ENCODE results near the gene WWC2. TPM values are rescaled to one million over a fixed set of nuclear protein-coding genes. Genes with fewer than 3 reads are reported as not detected.

Gene WWC2
- total RNA-seq, 1 donor, result 100 TPM

DNA sequence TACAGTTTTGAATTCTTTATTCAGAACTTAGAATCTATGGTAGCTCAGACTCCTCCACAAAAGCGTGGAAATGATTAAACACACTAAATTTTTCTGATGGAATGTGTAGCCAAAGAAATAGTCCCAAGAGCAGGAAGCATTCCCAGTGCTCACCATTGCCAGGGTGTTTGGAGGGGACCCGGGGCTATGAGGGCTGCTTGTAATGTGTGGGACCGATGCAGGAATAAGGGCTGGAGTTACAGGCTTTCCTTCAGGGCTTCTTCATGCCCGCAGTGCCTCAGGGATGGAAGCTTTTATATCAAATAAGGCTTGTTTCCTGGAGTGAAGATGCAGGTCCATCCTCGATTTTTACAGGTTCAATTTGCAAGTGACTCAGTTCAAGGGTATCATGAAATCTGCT, 25.8 kb downstream of the WWC2 start:
- TF ChIP-seq, protein P1, sequence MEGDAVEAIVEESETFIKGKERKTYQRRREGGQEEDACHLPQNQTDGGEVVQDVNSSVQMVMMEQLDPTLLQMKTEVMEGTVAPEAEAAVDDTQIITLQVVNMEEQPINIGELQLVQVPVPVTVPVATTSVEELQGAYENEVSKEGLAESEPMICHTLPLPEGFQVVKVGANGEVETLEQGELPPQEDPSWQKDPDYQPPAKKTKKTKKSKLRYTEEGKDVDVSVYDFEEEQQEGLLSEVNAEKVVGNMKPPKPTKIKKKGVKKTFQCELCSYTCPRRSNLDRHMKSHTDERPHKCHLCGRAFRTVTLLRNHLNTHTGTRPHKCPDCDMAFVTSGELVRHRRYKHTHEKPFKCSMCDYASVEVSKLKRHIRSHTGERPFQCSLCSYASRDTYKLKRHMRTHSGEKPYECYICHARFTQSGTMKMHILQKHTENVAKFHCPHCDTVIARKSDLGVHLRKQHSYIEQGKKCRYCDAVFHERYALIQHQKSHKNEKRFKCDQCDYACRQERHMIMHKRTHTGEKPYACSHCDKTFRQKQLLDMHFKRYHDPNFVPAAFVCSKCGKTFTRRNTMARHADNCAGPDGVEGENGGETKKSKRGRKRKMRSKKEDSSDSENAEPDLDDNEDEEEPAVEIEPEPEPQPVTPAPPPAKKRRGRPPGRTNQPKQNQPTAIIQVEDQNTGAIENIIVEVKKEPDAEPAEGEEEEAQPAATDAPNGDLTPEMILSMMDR (IDR thresholded peaks at IDR 0.05; ENCODE audit: insufficient read depth, low read depth, low read length), result no peak
- H3K4me3 ChIP-seq (ENCODE audit: low read depth, low read length), result no peak overlapping the region
- DNase-seq (ENCODE audit: low read depth), result no peak

DNA sequence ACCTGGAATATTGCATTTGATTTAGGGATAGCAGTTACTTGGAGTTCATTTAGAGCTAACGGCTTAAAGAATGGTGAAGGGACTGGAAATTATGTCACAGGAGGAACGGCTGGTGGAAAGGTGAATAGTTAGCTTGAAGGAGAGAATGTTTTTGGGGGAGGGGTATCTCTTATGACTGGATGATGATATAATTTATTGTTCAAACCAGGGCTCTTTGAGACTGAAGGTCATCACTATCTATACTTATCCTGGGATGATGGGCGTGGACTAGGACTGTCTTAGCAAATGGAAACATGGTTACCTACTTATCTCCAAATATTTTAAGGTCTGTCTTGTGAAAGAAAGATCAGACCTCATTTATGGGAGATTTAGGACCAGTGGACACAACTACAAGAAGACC, 30.1 kb downstream of the WWC2 start:
- DNase-seq (ENCODE audit: low read depth), result no peak
- H3K4me3 ChIP-seq (ENCODE audit: low read depth, low read length), result no peak overlapping the region
- TF ChIP-seq, protein P1 (IDR thresholded peaks at IDR 0.05; ENCODE audit: insufficient read depth, low read depth, low read length), result no peak

DNA sequence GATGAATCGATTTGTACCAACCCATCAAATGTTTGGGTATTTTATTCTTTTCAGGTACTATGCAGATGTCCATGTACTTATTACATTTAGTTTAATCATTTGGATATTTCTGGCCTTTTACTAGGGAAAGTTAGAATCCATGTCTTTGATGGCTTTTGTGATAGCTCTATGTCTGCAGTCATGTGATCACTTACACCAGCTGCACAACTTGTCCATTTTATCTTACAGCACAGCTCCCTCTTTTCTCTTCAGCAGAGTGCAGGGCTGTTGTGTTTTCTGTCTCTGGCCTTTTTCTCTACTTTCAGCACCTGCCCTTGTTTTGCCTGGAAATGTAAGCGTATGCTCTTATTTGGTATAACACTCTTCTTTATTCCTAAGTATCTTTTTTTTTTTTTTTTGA, 30.6 kb downstream of the WWC2 start:
- no peak for DNase-seq (ENCODE audit: low read depth)
- no peak overlapping the region for H3K4me3 ChIP-seq (ENCODE audit: low read depth, low read length)
- TF ChIP-seq, protein P1 (IDR thresholded peaks at IDR 0.05; ENCODE audit: insufficient read depth, low read depth, low read length), result no peak

DNA sequence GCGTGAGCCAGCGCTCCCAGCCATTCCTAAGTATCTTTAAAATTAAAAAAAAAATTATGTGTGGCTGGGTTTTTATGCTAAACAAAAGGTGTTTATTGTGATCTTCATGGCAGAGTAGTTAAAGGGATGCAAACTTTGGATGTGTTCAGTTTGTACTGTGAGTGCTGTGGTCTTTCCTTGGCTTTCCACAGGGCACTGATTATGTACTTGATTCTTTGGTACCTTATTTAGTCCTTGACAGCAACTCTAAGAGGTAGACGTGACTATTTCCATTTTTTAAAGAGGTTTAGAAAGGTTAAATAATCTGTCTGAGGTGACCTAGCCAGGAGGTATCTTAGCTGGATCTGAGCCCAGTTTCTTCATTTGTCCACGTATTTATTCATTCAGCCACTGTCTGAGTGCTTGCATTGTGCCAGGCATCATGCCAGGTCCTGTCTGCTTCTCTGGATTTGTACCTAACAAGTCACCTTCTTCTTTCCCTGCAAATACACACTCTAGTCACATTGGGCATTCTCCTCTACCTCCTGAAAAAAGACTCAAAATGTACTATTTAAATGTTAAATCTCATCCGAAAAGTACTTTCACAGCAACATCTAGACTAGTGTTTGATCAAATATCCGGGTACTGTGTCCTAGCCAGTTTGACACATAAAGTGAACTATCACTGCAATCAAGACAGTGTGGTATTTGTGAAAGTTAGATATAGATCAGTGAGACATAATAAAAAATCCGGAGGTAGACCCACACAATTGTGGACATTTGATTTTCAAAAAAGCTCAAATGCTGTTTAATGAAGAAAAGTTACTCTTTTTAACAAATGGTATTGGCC, 31.5 kb downstream of the WWC2 start:
- TF ChIP-seq, protein P1 (IDR thresholded peaks at IDR 0.05; ENCODE audit: insufficient read depth, low read depth, low read length), result no peak
- DNase-seq (ENCODE audit: low read depth), result no peak

DNA sequence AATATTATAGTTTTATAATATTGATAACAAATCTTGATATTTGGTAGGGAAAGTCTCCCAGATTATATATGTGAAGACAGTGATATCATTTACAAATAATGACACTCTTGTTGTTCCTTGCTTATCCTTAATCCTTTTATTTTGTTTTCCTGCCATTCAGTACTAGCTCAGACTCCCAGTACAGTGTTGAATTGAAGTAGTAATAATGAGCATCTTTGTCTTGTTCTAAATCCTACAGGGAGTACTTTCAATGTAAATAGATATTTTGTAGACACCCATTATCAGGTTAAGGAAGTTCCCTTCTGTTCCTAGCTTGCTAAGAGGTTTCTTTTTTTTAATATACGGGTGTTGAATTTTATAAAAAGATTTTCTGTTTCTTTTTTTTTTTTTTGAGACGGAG, 33.0 kb downstream of the WWC2 start:
- no peak overlapping the region for H3K4me3 ChIP-seq (ENCODE audit: low read depth, low read length)
- TF ChIP-seq, protein P1 (IDR thresholded peaks at IDR 0.05; ENCODE audit: insufficient read depth, low read depth, low read length), result no peak
- no peak for DNase-seq (ENCODE audit: low read depth)

More for the DNA sequence above, 31.5 kb downstream of the WWC2 start:
- no peak overlapping the region for H3K4me3 ChIP-seq (ENCODE audit: low read depth, low read length)

DNA sequence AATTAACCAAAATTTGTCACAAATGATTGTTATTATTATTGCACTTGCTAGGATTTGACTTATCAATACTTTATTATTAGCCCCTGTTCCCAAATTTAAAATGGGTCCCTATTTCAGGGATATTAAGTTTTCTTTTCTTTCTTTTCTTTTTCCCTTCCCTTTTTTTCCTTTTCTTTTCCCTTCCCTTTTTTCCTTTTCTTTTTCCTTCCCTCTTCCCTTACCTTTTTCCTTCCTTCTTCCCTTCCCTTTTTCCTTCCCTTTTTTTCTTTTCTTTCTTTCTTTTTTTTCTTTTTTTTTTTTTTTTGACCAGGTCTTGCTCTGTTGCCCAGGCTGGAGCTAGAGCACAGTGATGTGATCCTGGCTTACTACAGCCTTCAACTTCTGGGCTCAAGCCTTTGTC, 33.8 kb downstream of the WWC2 start:
- TF ChIP-seq, protein P1 (IDR thresholded peaks at IDR 0.05; ENCODE audit: insufficient read depth, low read depth, low read length), result no peak
- no peak for DNase-seq (ENCODE audit: low read depth)
- no peak overlapping the region for H3K4me3 ChIP-seq (ENCODE audit: low read depth, low read length)

DNA sequence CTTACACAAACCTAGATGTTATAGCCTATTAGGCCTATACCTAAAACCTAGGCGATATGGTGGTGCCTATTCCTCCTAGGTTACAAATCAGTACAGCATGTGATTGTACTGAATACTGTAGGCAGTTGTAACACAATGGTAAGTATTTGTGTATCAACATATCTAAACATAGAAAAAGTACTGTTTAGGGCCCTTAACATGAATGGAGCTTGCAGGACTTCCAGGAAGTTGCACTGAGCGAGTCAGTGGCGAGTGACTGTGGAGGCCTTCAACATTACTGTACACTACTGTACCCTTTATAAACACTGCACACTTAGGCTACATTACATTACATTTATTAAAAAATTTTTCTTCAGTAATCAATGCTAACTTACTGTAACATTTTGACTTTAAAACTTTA, 37.8 kb downstream of the WWC2 start:
- H3K4me3 ChIP-seq (ENCODE audit: low read depth, low read length), result no peak overlapping the region
- no peak for DNase-seq (ENCODE audit: low read depth)
- TF ChIP-seq, protein P1 (IDR thresholded peaks at IDR 0.05; ENCODE audit: insufficient read depth, low read depth, low read length), result no peak

Data from fibroblast of villous mesenchyme (primary cell).